Stomach (tissue), 9 donors: Measurements from ENCODE around the gene KRT33A. TPM values are rescaled to one million over a fixed set of nuclear protein-coding genes. Genes with fewer than 3 reads are reported as not detected.

Experiments
- DNase-seq, 2 donors: peaks; one replicate each; pipeline versions ENCODE4 v3.0.0 to v3.0.0-alpha.2; 2013 to 2019
- H3K27ac ChIP-seq, 5 donors: fragments of 200-600 bp in 4 of 5; sonication (generic) in 4 of 5; one replicate each; pipeline ENCODE4 v1.5.1; 2013 to 2019; ENCODE audit warnings: mild to moderate bottlenecking in 1 of 5, moderate library complexity in 1 of 5
- H3K27me3 ChIP-seq, 3 donors: fragments of 200-600 bp; sonication (generic); one replicate each; pipeline ENCODE4 v1.5.1; 2017 to 2019; ENCODE audit warnings: mixed run types in 1 of 3
- H3K36me3 ChIP-seq, 4 donors: fragments of 200-600 bp; sonication (generic); 1 replicate in 3 of 4; 2 replicates in 1 of 4; pipeline ENCODE4 v1.5.1; 2016 to 2019
- H3K4me1 ChIP-seq, 4 donors: fragments of 200-600 bp; sonication (generic); one replicate each; pipeline ENCODE4 v1.5.1; 2016 to 2019
- H3K4me3 ChIP-seq, 4 donors: fragments of 200-600 bp; sonication (generic) in 3 of 4; one replicate each; pipeline ENCODE4 v1.5.1; 2016 to 2019; ENCODE audit warnings: mild to moderate bottlenecking in 1 of 4
- H3K9me3 ChIP-seq, 4 donors: fragments of 200-600 bp; sonication (generic); one replicate each; pipeline ENCODE4 v1.5.1; 2016 to 2019
- EP300 ChIP-seq: sonication (generic); formaldehyde crosslinking; IDR thresholded peaks from one replicate; pipeline ENCODE4 v1.6.1; 2017; ENCODE audit warnings: antibody characterized with exemption
- POLR2A ChIP-seq, 4 donors: fragments of 450-650 bp; IDR thresholded peaks; one replicate each; pipeline ENCODE4 v1.6.1; 2016; ENCODE audit warnings: antibody characterized with exemption in 4 of 4, control low read depth in 2 of 4, mild to moderate bottlenecking in 1 of 4, moderate library complexity in 1 of 4
- POLR2AphosphoS5 ChIP-seq, 3 donors: sonication (generic); formaldehyde crosslinking; IDR thresholded peaks; one replicate each; pipeline ENCODE4 v1.6.1; 2016; ENCODE audit warnings: antibody characterized with exemption in 3 of 3
- WGBS, 5 donors: extraction: QIAGEN DNeasy Blood & Tissue Kit in 3 of 5; methylation state at CpG; one replicate each; pipeline versions ENCODE4 v1.1.5 to v1.1.7; 2013 to 2018; 5-methylcytosine and 5-hydroxymethylcytosine counted together
- intact Hi-C: fragments of 100-400 bp; cut with DNase I; formaldehyde crosslinking; loops from one replicate; pipeline ENCODE4 v1.15.1; 2023; ENCODE audit warnings: low total_unique reads
- polyA plus RNA-seq, 3 donors: library from polyadenylated mRNA; stranded (reverse); fragments of 200-250 nt; gene quantifications; one replicate each; pipeline ENCODE4 v1.2.3, GENCODE V29; 2013
- total RNA-seq, 5 donors: library from RNA; depleted of rRNA; stranded (reverse); fragments of >200 nt; gene quantifications; one replicate each; pipeline versions ENCODE4 v1.1.0 to v1.2.3, GENCODE V29; 2014 to 2016
- TF ChIP-seq, protein P1 (sequence below), 7 experiments: fragments of 450-650 bp in 4 of 7; fragments of 200-600 bp in 3 of 7; sonication (generic) in 3 of 7; IDR thresholded peaks; one replicate each; pipeline ENCODE4 v1.5.1; 2016 to 2019; ENCODE audit warnings: antibody characterized with exemption in 7 of 7, control low read depth in 2 of 7, mild to moderate bottlenecking in 1 of 7
- donor health status: healthy with polysubstance abuse.
- donor health status: Bipolar disorder and iron deficiency.
- donor health status: healthy.

The KRT33A gene
- total and polyA plus RNA-seq, 8 donors, result 0.45 TPM; not detected in 7

DNA sequence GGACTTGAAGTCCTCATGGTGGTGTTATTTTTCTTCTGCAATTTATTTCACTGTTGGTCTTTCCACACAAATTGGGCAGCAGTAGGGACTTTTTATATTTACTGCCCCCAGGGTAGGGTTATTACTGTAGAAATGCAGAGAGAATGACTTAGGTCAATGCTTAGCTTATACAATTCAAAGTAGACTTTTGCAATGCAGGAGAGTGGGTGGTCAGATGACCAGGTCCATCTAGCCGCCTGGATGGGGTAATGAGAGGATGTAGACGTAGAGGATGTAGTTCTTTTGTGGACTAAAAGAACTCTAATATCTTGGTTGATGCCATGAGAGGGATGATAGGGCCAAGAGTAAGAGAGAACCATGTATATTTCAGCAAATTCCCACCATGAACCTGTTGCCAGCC, 32.4 kb downstream of the KRT33A start:
- DNase-seq, result no peak
- 37 to 86% (median 60%) methylated on average over 2 of the region's 2 CpGs for WGBS, 5 donors
- H3K4me3 ChIP-seq, result no peak overlapping the region

GRCh38 chr17:41315814-41316445, 34.7 kb downstream of the KRT33A start:
- peaks cover 0 to 19% (median 3%) of the 10 kb centered on the region in 3 donors for H3K27me3 ChIP-seq
- DNase-seq, result no peak
- WGBS, 5 donors, result 74 to 79% (median 76%) methylated on average over 16 to 17 of the region's 17 CpGs
- no peaks in the 10 kb centered on the region for H3K4me1 ChIP-seq
- TF ChIP-seq, protein P1, sequence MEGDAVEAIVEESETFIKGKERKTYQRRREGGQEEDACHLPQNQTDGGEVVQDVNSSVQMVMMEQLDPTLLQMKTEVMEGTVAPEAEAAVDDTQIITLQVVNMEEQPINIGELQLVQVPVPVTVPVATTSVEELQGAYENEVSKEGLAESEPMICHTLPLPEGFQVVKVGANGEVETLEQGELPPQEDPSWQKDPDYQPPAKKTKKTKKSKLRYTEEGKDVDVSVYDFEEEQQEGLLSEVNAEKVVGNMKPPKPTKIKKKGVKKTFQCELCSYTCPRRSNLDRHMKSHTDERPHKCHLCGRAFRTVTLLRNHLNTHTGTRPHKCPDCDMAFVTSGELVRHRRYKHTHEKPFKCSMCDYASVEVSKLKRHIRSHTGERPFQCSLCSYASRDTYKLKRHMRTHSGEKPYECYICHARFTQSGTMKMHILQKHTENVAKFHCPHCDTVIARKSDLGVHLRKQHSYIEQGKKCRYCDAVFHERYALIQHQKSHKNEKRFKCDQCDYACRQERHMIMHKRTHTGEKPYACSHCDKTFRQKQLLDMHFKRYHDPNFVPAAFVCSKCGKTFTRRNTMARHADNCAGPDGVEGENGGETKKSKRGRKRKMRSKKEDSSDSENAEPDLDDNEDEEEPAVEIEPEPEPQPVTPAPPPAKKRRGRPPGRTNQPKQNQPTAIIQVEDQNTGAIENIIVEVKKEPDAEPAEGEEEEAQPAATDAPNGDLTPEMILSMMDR (IDR thresholded peaks at IDR 0.05), result no peak
- TF ChIP-seq POLR2AphosphoS5 (IDR thresholded peaks at IDR 0.05), result no peak
- TF ChIP-seq POLR2A (IDR thresholded peaks at IDR 0.05), result no peak
- TF ChIP-seq EP300, result no peak
- H3K9me3 ChIP-seq, result peaks cover 0 to 17% (median 0%) of the 10 kb centered on the region in 4 donors
- intact Hi-C loops, result no loop called here
- H3K36me3 ChIP-seq, result no peaks in the 10 kb centered on the region
- H3K4me3 ChIP-seq, result no peak overlapping the region
- H3K27ac ChIP-seq, result no peak overlapping the region

More for the DNA sequence above, 32.4 kb downstream of the KRT33A start:
- H3K27ac ChIP-seq, result no peak overlapping the region
- no peaks in the 10 kb centered on the region for H3K4me1 ChIP-seq
- intact Hi-C loops, result no loop called here
- peaks cover 0 to 17% (median 0%) of the 10 kb centered on the region in 4 donors for H3K9me3 ChIP-seq
- TF ChIP-seq POLR2AphosphoS5 (IDR thresholded peaks at IDR 0.05) (no peak), EP300 (no peak), POLR2A (IDR thresholded peaks at IDR 0.05) (no peak)
- TF ChIP-seq, protein P1 (IDR thresholded peaks at IDR 0.05), result no peak
- no peaks in the 10 kb centered on the region for H3K36me3 ChIP-seq
- peaks cover 0 to 19% (median 3%) of the 10 kb centered on the region in 3 donors for H3K27me3 ChIP-seq

DNA sequence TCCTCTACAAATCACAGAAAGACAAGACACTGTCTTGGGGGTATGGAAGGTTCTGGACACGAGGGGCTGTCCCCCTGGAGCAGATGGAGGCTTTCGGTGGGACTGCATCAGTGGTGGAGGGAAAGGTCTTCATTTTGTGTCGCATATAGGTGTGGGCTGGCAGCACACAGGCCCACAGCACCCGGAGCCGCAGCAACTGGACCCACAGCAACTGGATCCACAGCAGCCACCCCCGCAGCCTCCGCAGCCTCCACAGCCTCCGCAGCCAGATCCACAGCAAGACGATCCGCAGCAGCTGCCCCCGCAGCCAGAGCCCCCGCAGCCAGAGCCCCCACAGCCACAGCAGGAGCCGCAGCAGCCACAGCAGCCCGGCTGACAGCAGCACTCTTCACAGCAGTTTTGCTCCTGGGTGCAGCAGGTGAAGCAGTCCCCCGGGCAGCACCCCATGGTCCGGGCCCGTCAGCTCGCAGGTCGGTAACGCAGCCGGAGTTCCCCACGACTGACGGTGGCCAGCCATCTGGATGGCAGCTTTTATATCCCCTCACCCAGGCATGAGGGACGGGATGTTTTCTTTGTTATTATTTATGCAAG, 35.3 kb downstream of the KRT33A start, which contains the start of gene KRTAP17-1:
Gene KRTAP17-1 (minus strand): TSS at position 507 of the 591 bp plus-strand sequence. CDS start 60 bp downstream, at position 447.
- WGBS, 5 donors, result 82 to 88% (median 84%) methylated on average over 17 to 24 of the region's 24 CpGs
- H3K4me3 ChIP-seq, result no peak within 1 kb of the TSS
- DNase-seq, result no peak
- TF ChIP-seq POLR2A (IDR thresholded peaks at IDR 0.05), result no peak
- no peaks in the 10 kb centered on the region for H3K4me1 ChIP-seq
- peaks cover 0 to 12% (median 0%) of the 10 kb centered on the region in 4 donors for H3K9me3 ChIP-seq
- H3K36me3 ChIP-seq, result no peaks in the 10 kb centered on the region
- H3K27ac ChIP-seq, result no peak within 1 kb of the TSS
- intact Hi-C loops, result no loop called here
- peaks cover 0 to 19% (median 3%) of the 10 kb centered on the region in 3 donors for H3K27me3 ChIP-seq

GRCh38 chr17:41311111-41311510, 39.5 kb downstream of the KRT33A start:
- TF ChIP-seq POLR2A (IDR thresholded peaks at IDR 0.05), result no peak
- TF ChIP-seq, protein P1 (IDR thresholded peaks at IDR 0.05), result no peak
- TF ChIP-seq POLR2AphosphoS5 (IDR thresholded peaks at IDR 0.05), result no peak
- TF ChIP-seq EP300, result no peak
- intact Hi-C loops, result no loop called here
- H3K27ac ChIP-seq, result no peak overlapping the region

More at GRCh38 chr17:41311111-41311510, 39.5 kb downstream of the KRT33A start:
- no peaks in the 10 kb centered on the region for H3K36me3 ChIP-seq
- peaks cover 0 to 6% (median 0%) of the 10 kb centered on the region in 4 donors for H3K4me1 ChIP-seq
- no peak overlapping the region for H3K4me3 ChIP-seq
- no peaks in the 10 kb centered on the region for H3K9me3 ChIP-seq
- no peak for DNase-seq
- WGBS, 5 donors, result 69 to 86% (median 76%) methylated on average over 1 of the region's 1 CpG
- H3K27me3 ChIP-seq, result peaks cover 0 to 40% (median 0%) of the 10 kb centered on the region in 3 donors
